ENCODE results near the gene ATAD2B.

The ATAD2B gene

DNA sequence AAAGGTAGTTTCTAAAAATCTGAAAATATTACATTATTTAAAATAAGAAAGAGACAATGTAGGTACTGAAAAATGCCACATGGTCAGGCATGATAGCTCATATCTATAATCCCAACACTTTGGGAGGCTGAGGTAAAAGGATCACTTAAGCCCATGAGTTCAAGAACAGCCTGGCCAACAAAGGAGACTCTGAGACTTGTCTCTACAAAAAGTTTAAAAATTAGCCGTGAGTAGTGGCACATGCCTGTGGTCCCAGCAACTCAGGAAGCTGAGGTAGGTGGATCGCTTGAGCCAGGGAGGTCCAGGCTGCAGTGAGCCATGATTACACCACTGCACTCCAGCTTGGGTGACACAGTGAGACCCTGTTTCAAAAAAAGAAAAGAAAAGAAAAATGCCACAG, 21.8 kb downstream of the ATAD2B start:
- no peak for DNase-seq

- DNase-seq = no peak
Observed at GRCh38 chr2:23904692-23905091, 22.2 kb downstream of the ATAD2B start.

DNA sequence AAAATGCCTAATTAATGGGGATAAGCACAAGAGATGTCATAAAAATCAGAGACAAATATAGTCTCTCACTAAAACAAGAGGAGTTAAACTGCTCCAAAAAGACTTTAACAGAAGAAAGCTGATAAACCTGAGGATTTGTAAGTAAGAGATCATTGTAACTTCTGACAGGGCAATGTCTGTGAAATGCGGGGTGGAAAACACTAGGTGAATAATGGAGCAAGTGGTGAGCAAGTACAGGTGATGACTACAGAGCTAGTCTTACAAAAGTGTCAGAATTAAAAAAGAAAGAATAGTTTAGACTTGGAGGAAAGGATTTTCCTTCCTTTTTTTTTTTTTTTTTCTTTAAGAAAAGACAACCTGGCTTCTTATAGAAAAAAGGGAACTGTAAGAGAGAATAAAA, 22.7 kb downstream of the ATAD2B start:
- no peak for DNase-seq

DNA sequence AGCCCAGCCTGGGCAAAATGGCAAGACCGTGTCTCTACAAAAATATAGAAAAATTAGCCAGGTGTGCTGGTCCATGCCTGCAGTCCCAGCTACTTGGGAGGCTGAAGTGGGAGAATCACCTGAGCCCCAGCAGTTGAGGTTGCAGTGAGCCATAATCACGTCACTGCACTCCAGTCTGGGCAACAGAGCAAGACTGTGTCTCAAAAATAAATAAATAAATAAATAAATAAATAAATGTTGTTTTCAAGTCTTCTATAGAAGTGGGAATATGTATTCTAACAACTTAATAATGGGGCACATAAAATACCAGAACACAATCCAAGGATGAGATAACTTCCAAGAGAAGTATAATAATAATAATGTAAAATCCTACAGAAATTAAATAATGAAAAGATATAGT, 23.9 kb downstream of the ATAD2B start:
- no peak for DNase-seq

DNA sequence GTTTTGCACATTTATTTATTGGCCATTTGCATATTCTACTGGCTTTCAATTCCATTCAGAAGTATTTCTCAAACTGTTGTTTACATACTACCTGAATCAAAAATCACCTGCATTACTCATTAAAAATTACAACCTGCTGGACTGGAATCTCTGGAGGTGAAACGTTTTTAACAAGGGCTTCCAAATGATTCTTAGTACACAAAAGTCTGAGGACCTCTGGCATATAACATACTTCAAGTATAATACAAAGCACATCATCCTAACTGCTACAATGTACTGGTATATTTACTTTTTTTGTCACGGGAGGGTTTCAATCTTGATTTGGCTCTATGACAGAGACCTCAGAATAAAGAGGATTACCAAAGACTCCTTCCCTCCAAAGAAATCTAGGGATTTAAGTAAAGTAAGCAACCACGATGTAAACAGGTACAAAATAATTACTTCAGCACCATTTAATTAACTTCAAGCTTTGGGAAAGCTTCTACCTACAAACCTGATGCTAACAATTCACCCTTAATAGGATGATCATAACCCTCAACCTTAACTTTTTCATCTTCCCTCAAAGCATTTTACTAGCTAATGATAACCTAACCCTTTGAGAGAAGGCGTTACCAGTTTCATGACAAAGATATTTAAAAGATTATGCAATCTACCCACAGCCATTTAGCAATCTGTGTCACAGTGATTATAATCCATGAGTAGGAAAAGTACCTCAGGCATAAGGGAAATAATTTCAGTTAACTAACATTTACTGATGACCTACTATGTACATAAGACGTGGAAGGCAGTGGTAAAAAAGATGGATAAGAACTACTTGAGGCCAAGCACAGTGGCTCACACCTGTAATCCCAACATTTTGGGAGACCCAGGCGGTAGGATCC, 24.7 kb downstream of the ATAD2B start:
- DNase-seq = no peak

GRCh38 chr2:23900541-23901322, 26.2 kb downstream of the ATAD2B start:
- no peak for DNase-seq

GRCh38 chr2:23900133-23900532, 26.8 kb downstream of the ATAD2B start:
- DNase-seq = no peak

- no peak for DNase-seq
Observed at GRCh38 chr2:23871206-23871605, 55.7 kb downstream of the ATAD2B start.

GRCh38 chr2:23867449-23867848, 59.5 kb downstream of the ATAD2B start:
- no peak for DNase-seq

DNA sequence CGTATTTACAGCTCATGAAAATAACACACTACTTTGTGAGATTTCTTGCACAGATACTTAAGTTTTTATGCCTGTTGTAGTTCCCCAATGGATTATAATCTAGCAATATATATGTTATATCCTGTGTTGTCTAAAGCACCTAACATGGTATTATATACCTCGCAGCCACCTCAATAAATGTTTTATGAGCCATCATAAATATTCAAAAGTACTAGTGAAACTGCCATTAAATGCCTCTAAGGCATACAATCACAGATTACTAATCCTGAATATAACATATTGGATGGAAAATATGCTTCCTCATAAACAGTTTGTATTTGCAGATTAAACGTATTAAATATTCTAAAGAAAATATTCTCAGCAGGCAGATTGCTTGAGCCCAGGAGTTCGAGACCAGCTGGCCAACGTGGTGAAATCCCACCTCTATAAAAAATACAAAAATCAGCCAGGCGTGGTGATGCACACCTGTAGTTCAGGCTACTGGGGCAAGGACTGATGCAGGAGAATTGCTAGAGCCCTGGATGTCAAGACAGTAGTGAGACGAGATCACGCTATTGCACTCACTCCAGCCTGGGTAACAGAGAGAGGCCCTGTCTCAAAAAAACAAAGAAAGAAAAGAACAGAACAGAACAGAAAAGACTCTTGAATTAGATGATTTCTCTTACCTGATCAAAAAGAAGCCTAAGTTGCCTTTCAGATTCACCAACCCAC, 64.1 kb downstream of the ATAD2B start:
- no peak for DNase-seq

- DNase-seq = no peak
Observed at GRCh38 chr2:23861952-23862351, 65.0 kb downstream of the ATAD2B start.

DNA sequence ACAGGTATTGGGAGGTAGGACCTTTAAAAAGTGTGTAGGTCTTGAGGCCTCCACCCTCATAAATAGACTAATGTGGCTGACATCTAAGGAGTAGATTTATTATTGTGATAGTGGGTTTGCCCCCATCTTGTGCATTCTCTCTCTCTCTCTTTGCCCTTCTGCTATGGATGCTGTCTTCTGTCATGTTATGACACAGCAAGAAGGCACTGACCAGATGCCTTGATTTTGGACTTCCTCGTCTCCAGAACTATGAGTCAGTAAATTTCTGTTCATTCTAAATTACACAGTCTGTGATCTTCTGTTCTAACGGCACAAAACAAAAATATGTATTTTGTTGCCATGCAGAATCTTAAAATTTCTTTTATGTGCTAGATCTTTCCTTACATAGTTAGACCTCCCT, 66.9 kb downstream of the ATAD2B start:
- DNase-seq = no peak

- no peak for DNase-seq
Observed at GRCh38 chr2:23859234-23859633, 67.7 kb downstream of the ATAD2B start.

- DNase-seq = peak in 1 of 2 experiments; percentile 7
Observed at GRCh38 chr2:23850564-23851256, 76.2 kb downstream of the ATAD2B start.

GRCh38 chr2:23844905-23845304, 82.0 kb downstream of the ATAD2B start:
- no peak for DNase-seq

DNA sequence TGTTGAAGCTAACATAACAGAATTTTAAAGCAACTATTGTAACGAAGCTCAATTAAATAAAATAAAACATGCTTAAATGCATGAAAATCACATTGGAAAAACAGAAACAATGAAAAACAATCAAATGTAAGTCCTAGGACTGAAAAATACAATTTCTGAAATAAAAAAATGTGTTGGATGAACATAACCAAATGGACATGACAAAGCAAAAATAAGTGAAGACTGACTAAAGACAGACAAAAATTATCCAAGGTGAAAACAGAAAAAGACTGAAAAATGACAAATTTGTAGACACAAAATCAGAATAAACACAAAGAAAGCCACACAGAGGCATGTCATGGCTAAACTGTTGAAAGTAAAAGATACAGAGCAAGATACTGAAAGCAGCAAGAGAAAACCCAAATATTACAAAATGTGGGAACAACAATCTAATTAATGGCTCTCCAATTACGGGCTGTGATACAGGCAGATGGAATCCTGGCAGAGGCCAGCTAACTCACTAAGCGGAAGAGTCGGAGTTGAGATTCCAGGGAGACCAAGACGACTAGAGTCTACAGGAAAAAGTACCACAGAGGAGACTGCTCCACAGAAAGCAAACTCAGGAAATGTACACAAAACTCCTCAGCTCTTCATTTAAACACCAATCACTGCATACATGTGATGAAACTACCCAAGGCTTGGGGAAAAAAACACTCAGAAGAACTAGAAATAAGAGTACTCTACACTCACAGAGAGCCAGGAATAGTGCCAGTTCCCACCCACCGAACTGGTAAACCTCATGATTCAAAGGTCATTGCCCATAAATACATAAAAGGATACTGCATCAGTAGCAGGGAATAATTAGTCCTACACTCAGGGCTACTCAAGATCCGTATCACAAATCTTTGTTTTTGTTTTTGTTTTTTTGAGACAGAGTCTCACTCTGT, 83.6 kb downstream of the ATAD2B start:
- no peak for DNase-seq

- DNase-seq = no peak
Observed at GRCh38 chr2:23839919-23840578, 86.9 kb downstream of the ATAD2B start.

DNA sequence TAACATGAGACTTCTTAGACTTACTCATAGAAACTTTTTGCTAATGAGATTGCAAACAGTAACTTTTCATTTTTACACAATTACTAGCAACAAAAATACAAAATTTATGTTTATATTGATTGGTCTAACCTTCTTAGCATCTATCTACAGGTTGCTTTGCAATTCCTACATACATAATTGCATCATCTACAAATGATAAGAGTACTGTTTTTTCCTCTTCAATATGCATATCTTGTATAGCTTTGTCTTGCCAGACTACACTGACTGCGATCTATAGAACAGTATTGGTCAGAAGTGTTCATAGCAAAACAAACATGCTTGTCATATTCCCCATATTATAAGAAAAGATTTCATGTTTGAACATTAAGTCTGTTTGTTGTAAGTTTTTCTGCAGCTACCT, 87.9 kb downstream of the ATAD2B start:
- no peak for DNase-seq

DNA sequence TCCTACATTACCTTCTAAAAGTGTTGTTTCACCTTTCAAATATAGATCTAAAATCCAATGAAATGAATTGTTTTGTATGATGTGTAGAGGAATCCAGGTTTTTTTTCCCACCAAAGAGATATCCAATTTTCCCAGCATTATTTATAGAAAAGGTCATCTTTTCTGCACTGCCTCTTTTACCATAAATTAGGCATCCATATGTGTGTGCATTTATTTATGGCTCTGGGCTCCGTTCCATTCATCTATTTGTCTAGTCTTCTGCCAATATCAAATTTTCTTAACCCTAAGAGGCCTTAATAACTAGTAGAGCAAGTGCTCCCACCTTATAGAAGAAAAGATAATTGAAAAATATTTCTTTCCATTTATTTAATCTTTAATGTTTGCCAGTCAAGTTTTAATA, 88.3 kb downstream of the ATAD2B start:
- DNase-seq = no peak

GRCh38 chr2:23837871-23838270, 89.1 kb downstream of the ATAD2B start:
- DNase-seq = no peak

DNA sequence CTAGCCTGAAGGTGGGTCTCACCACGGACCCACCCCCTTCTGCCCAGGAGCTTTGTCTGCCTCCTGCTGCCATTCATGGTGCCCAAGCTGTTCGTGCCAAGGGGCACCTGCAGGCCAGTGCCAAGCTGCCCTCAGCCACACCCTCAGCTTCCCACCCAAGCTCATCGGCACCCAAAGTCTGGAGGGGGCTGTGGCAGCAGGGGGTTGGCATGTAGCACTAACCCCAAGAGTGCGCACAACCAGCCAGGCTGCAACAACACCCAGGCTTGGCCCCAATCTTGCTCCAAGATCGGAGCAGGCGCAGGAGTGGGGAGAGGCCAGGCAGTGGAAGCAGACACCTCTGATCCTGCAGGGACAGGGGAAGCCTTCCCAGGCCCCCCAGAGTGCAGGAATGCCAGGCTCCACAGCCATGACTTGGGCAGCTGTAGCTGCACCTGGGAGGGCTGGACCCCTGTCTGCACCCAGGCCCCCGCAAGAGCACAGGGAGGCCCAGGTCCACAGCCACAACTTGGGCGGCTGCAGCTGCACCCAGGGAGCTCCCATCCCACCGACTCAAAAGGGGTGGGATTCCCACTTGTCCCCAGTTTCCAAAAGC, 89.9 kb downstream of the ATAD2B start:
- DNase-seq = no peak

Measured in NCI-H524 (cell line).